GM15510 (cell line): ENCODE data around the gene NHS.

Experiments
- POLR2A ChIP-seq: IDR thresholded peaks from 3 replicates; pipeline ENCODE4 v1.6.1; 2011; ENCODE audit warnings: borderline replicate concordance; ENCODE audit not compliant: insufficient read length; ENCODE audit errors: extremely low read depth

The NHS gene

GRCh38 chrX:17774053-17774452, 399.1 kb downstream of the NHS start:
- TF ChIP-seq POLR2A, result no peak

GRCh38 chrX:17778997-17779396, 404.0 kb downstream of the NHS start:
- no peak for TF ChIP-seq POLR2A

GRCh38 chrX:17779434-17779833, 404.4 kb downstream of the NHS start:
- TF ChIP-seq POLR2A, result no peak
